ENCODE measurements around the gene GDPD4. TPM values are rescaled to one million over a fixed set of nuclear protein-coding genes. Genes with fewer than 3 reads are reported as not detected.

The GDPD4 gene
- total RNA-seq, 1 donor from 2014 or later = not detected

- Mint-ChIP-seq H3K4me1 (ENCODE audit: low read depth, unreplicated experiment) (peaks cover 15% of the 10 kb centered on the region), H3K4me3 (ENCODE audit: unreplicated experiment) (no peak overlapping the region), H3K27me3 (ENCODE audit: unreplicated experiment) (peaks cover 5% of the 10 kb centered on the region), H3K9me3 (ENCODE audit: unreplicated experiment) (no peaks in the 10 kb centered on the region), H3K27ac (ENCODE audit: unreplicated experiment) (no peak overlapping the region), H3K36me3 (ENCODE audit: unreplicated experiment) (no peaks in the 10 kb centered on the region)
- TF ChIP-seq CTCF (IDR thresholded peaks at IDR 0.05; ENCODE audit: partially characterized antibody, unreplicated experiment) = no peak
- no peak for DNase-seq
These were observed 133.7 kb downstream of the GDPD4 start for GRCh38 chr11:77167791-77168190.

- Mint-ChIP-seq H3K36me3 (ENCODE audit: unreplicated experiment) (no peaks in the 10 kb centered on the region), H3K27ac (ENCODE audit: unreplicated experiment) (no peak overlapping the region), H3K9me3 (ENCODE audit: unreplicated experiment) (no peaks in the 10 kb centered on the region), H3K4me1 (ENCODE audit: low read depth, unreplicated experiment) (peaks cover 14% of the 10 kb centered on the region), H3K4me3 (ENCODE audit: unreplicated experiment) (no peak overlapping the region), H3K27me3 (ENCODE audit: unreplicated experiment) (peaks cover 7% of the 10 kb centered on the region)
- no peak for TF ChIP-seq CTCF (IDR thresholded peaks at IDR 0.05; ENCODE audit: partially characterized antibody, unreplicated experiment)
- no peak for DNase-seq
These were observed 134.3 kb downstream of the GDPD4 start for GRCh38 chr11:77167111-77167626.

Other genes starting within 250 kb of the GDPD4 start
- 45.0 TPM for gene CAPN5, start 234.7 kb downstream of the GDPD4 start, total RNA-seq (ENCODE audit: unreplicated experiment)
- not detected for gene OMP, start 198.8 kb downstream of the GDPD4 start, total RNA-seq (ENCODE audit: unreplicated experiment)
- 11.6 TPM for gene MYO7A, start 173.4 kb downstream of the GDPD4 start, total RNA-seq (ENCODE audit: unreplicated experiment)
- 126 TPM for gene PAK1, start 172.4 kb upstream of the GDPD4 start, total RNA-seq (ENCODE audit: unreplicated experiment)